HUDEP-2 (cell line): ENCODE results near the gene FAF2.

Experiments used
- DNase-seq, 76 experiments: peaks; one replicate each; lab custom pipeline; 2025; ENCODE audit not compliant: unreplicated experiment in 76 of 76; lab: John Stamatoyannopoulos, UW

Gene FAF2

GRCh38 chr5:176527246-176528222 lies 79.3 kb downstream of the FAF2 start:
- no peak for DNase-seq

DNA sequence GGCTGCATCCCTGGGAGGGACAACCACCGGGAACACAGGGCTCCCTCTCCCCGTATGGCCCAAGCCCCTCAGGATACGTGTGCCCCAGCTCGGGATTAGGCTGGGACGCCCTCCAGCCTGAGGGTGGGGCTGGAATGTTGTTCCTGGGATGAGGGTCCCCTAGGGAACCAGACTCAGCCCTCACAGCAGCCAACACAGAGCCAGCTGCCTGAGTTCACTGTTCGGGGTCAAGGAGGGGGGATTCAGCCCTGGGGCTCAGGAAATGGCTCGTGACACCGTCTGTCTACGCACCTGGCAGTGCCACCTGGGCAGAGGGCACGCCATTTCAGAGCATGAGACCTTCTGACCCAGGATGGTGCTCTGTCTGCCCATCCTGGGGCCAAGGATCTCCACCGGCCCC lies 80.1 kb downstream of the FAF2 start:
- DNase-seq: no peak

- DNase-seq: no peak
Observed at GRCh38 chr5:176528761-176529115, 80.6 kb downstream of the FAF2 start.

DNA sequence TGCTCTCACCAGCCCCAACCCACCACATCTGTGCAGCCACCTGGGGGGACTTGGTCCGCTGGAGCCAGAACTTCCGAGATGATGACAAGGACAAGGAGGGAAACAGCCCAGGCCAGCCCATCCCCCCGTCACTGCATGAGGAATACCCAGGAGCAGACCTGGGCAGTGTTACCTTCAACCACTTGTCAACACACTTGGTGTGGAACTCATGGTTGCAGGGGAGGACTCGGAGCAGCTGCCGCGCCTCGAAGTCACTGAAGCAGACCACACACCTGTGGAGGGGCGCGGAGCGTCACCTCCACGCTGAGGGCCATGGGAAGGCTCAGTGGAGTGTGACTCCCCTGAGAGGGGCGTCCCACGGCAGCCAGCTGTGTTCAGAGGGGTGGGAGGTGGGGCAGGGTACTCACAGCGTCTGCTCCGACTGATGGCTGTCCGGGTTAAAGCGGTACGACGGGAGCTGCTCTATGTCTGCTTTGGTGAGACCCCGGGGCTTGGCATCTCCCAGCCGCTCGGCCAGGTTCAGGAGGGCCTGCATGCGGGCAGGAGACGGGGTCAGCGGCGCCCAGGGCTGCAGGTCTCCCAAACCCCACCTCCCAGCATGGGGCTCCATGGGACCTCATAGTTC lies 81.0 kb downstream of the FAF2 start:
- no peak for DNase-seq

DNA sequence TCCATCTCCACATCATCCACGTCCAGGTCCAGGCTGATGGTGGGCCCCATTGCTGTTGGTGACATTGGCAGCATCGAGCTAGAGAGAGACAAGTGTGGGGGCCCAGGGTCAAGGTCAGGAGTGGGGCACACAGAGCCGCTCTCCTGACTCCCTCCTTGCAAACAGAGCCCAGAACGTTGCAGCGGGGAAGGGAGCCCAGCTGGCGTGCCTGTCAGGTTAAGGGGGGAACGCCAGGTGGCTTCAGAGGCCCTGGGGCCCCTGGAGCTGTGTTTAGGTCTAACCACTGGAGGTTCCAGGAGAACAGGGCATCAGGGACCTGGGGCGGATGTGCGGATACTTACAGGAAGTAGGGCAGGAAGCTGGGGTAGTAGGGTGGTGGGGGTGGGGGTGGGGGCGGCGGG lies 81.6 kb downstream of the FAF2 start:
- no peak for DNase-seq

GRCh38 chr5:176530393-176530982 lies 82.3 kb downstream of the FAF2 start:
- no peak for DNase-seq

- peak in 2 of 76 experiments; percentile 4 to 36 for DNase-seq
Observed at GRCh38 chr5:176530983-176531901, 83.1 kb downstream of the FAF2 start.

DNA sequence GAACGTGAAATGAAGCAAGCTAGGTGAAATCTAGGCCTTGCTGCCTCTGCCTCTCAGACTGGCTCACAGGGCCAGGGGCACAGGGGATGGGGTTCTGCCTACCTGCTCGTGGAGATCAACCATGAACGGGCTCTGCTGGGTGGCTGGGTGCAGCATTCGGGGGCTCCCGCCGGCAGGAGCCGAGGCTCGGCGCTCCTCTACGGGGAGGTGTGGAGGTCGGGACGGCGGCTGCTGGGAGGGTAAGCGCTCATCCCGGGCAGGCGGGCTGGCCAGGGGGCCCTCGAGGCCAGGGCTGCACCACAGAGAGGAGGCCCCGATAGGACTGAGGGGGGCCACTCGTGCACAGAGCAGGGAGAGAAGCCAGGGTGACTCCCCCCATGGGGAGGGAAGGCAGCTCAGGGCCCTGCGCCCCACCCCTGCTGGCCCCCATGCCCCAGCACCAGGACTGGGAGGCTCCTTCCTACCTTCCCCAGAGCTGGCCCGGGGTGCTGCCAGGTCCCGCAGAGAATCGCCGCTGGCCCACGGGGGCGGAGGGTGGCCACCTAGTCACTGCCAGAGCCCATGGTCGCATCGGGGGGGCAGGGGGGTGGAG lies 83.8 kb downstream of the FAF2 start:
- no peak for DNase-seq

- DNase-seq: no peak
Observed at GRCh38 chr5:176532795-176533194, 84.6 kb downstream of the FAF2 start.

- DNase-seq: no peak
Observed at GRCh38 chr5:176533390-176533789, 85.2 kb downstream of the FAF2 start.

DNA sequence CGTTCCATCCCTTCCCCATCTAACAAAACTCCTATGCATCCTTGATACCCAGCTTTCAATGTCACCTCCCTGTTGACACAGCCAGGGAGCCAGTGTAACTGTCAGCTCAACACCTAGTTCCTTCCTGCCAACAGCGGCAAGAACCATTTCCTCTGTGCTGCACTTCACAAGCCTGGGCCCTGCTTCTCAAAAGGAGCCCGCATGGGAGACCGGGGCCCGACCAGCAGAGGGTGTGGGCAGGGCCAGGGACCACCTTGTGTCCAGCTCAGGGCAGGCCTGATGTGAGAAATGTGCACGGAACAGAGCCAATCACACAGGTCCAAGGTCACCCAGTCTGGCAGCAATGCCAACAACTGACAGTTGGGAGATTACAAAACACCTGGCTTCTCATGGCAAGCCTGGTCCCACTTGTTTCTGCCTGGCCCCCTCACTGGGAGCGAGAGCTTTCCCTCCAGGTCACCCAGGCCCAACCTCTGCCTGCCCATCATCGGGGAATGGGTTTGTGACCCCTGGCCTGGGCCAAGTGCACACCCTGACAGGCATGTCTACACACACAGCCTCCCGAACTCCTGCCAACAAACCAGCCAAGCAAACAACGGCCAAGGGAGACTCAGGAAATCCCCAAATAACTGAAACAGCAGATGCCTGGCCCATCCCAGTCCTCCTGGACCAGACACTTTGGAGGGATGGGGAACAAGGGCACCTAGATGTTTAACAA lies 85.9 kb downstream of the FAF2 start:
- DNase-seq: no peak

- DNase-seq: peak in 1 of 76 experiments; percentile 12
Observed at GRCh38 chr5:176534640-176535039, 86.5 kb downstream of the FAF2 start.

DNA sequence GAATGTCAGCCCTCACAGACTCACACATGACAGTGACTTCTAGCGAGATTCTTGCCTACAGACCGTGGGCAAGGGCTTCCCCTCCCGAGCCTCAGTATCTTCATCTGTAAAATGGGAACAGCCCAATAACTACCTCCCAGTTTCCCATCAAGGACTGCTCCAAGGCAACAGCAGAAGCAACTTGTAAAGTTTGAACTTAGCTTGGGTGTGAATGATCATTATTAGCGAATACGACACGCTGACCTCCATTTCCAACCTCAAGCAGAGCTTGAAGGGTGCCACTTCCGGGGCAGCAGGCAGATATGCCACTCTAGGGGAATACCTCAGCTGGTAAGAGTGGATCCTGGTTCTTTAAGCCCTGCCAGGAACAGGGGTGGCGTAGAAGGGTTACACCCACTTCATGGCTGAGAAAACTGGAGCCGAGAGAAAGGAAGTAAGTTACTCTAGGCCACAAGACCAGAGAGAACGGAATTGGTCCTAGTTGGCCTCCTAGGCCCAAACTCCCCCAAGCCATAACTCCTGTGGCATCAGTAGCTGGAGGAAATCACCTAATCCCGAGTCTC lies 87.0 kb downstream of the FAF2 start:
- DNase-seq: peak in 28 of 76 experiments; percentile 4 to 50 (median 22)

GRCh38 chr5:176535664-176536131 lies 87.5 kb downstream of the FAF2 start:
- peak in 4 of 76 experiments; percentile 15 to 41 (median 29) for DNase-seq

GRCh38 chr5:176536132-176536901 lies 88.1 kb downstream of the FAF2 start:
- DNase-seq: peak in 47 of 76 experiments; percentile 3 to 60 (median 34)

- peak in 74 of 76 experiments; percentile 65 to 97 (median 94) for DNase-seq
Observed at GRCh38 chr5:176536902-176537553, 88.8 kb downstream of the FAF2 start, which contains the start of gene RNF44. Gene RNF44 (minus strand): TSS chr5:176537402. CDS start chr5:176532472, 4,930 bp downstream.

GRCh38 chr5:176537554-176538229 lies 89.5 kb downstream of the FAF2 start:
- peak; percentile 86 to 98 (median 96) for DNase-seq
